Stimulated activated naive CD8-positive, alpha-beta T cell treated with anti-CD3 and anti-CD28 coated beads, Interleukin-15, Interleukin-2, amounts not matched to agents 100 ng/mL and 50 ng/mL, for 24 hours (primary cell): ENCODE data around the gene CMIP.
A peak's percentile ranks its signal among the peaks of the same experiment; 100 is the strongest.

Experiments
- H3K27ac Mint-ChIP-seq: one replicate; pipeline ENCODE4 v1.8.0; 2021; ENCODE audit warnings: mild to moderate bottlenecking, mixed read lengths
- H3K27me3 Mint-ChIP-seq: one replicate; pipeline ENCODE4 v1.8.0; 2021; ENCODE audit warnings: mixed read lengths
- H3K36me3 Mint-ChIP-seq: one replicate; pipeline ENCODE4 v1.8.0; 2021; ENCODE audit warnings: low read depth, mixed read lengths
- H3K4me1 Mint-ChIP-seq: one replicate; pipeline ENCODE4 v1.8.0; 2021; ENCODE audit warnings: low read depth, mixed read lengths
- H3K4me3 Mint-ChIP-seq: one replicate; pipeline ENCODE4 v1.8.0; 2021; ENCODE audit warnings: mild to moderate bottlenecking, mixed read lengths
- H3K9me3 Mint-ChIP-seq: one replicate; pipeline ENCODE4 v1.8.0; 2021; ENCODE audit warnings: mixed read lengths

Gene CMIP

DNA sequence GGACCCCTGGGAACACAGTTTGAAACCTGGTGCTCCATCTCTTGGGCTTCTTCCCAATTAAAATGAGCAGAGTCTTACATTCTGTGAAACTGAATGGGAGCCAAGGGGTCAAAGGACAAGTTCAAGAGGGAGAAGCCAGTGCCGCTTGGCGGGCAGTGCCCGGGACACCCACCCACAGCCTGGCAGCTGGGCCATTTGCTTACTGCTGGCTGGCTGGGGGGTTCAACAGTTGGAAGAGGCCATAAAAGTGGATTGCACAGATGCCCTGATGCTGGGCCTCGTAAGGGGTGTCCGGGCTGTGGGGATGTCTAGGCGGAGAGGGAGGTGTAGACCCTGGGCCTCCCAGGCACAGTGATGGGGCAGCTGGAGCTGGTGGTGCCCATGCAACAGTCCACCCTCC, 52.1 kb downstream of the CMIP start:
- Mint-ChIP-seq H3K4me1 (peaks cover 54% of the 10 kb centered on the region), H3K9me3 (no peaks in the 10 kb centered on the region), H3K4me3 (no peak overlapping the region), H3K27me3 (no peaks in the 10 kb centered on the region), H3K27ac (no peak overlapping the region), H3K36me3 (no peaks in the 10 kb centered on the region)

DNA sequence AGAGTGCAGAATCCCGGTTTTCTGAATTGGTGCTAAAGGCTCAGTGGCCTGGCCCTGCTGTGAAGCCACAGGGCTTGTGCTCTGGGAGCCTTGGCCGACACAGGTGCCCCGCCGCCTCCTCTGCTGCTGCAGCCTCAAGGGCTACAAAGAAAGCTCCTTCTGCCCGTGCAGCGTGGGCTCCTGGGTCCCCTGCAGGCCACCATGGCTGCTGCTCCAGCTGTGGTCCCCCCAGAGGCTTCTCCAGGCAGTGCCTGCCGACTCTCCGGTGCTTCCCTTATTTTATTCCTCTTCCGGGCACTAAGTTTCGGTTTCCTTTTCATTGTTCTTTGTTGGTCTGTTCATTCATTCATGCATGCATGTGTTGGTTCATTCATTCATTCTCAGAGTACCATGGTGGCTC, 53.1 kb downstream of the CMIP start:
- Mint-ChIP-seq H3K4me3 (no peak overlapping the region), H3K27ac (peak overlapping the region; percentile 2), H3K9me3 (no peaks in the 10 kb centered on the region), H3K36me3 (no peaks in the 10 kb centered on the region), H3K27me3 (no peaks in the 10 kb centered on the region), H3K4me1 (peaks cover 48% of the 10 kb centered on the region)

DNA sequence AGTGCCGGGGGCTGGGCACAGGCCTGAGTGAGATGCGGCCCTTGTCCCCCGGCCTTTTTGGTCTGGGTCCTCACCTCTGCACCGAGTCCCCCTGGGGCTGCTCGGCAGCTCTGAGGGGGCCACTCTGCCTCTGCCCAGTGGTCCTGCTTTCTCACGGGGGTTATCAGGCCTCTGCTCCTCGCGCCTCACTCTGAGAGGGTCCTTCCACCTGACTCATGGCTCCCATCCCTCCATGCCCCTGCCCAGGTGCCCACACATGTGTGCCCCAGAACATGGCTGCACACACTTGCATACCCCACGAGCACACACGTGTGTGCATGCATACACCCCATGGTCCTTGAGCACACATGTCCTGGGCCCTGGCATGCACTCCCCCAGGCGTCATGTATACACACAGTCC, 53.7 kb downstream of the CMIP start:
- Mint-ChIP-seq H3K4me3 (no peak overlapping the region), H3K4me1 (peaks cover 44% of the 10 kb centered on the region), H3K27ac (no peak overlapping the region), H3K36me3 (no peaks in the 10 kb centered on the region), H3K9me3 (no peaks in the 10 kb centered on the region), H3K27me3 (no peaks in the 10 kb centered on the region)

DNA sequence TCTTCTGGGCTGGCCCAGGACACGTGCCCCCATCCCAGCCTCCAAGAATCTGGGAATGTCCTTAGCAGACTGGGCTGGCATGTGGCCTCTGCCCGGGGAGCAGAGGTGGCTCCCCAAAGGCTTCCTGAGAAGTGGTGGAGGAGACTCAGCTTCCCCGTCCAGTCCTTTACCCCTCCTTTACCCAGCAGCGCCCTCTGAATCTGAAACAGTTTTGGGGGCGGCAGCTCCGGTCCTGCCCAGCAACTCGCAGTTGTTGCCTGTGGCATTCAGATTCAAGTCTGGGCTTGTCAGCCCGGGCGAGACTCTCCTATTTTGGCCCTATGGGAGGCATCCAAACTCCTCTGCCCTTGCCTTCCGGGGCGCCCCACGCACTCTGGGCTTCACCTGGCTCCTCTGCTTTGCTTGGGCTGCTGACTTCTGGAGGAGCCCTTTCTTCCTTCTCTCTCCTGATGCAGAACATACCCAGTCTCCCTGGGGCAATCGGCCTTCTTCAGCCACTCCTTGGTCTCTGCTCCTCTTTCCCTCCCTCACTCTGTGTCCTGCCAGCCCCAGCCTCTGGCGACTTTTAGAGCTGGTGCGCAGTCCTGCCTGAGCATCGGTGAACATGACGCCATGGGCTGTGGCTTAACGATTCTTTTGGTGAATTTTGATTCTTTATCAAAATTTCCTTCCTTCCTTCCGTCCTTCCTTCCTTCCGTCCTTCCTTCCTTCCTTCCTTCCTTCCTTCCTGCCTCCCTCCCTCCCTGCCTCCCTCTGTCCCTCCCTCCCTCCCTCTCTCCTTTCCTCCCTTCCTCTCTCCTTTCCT, 55.2 kb downstream of the CMIP start:
- Mint-ChIP-seq H3K27me3 (no peaks in the 10 kb centered on the region), H3K4me3 (no peak overlapping the region), H3K27ac (peak overlapping the region; percentile 45), H3K36me3 (no peaks in the 10 kb centered on the region), H3K9me3 (no peaks in the 10 kb centered on the region), H3K4me1 (peaks cover 43% of the 10 kb centered on the region)

DNA sequence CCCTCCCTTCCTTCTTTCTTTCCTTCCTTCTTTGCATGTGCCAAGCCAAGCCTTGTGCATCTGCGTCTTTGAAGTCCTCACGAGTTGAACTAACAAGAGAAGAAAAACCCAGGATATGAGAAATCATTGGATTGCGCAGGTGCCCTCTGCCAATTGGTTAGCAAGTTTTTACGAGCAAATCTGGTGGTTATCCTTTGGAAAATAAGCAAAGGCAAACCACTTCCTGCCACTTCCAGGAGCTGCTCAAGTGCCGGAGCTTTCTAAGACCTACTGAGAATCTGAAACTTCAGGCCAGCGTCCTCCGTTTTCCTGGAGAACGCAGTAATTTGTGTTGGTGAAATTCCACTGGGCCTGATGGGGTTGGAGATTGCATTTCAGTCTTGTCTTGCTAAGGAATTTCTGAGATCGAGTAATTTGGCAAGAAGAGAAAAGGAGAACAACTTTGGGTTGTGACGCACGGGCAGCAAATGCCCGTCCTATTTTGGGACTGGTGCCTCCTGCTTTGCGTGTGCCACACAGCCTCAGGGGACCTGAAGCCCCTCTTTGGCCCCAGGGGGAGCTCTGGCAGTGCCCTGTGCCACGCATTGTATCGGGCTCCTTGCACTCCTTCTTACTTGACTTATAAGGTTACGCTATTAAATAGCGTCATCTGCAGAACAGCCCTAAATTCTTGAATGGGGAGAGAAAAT, 56.4 kb downstream of the CMIP start:
- Mint-ChIP-seq H3K4me3 (peak overlapping the region; percentile 17), H3K4me1 (peaks cover 51% of the 10 kb centered on the region), H3K27me3 (no peaks in the 10 kb centered on the region), H3K27ac (peak overlapping the region; percentile 16), H3K36me3 (no peaks in the 10 kb centered on the region), H3K9me3 (no peaks in the 10 kb centered on the region)

DNA sequence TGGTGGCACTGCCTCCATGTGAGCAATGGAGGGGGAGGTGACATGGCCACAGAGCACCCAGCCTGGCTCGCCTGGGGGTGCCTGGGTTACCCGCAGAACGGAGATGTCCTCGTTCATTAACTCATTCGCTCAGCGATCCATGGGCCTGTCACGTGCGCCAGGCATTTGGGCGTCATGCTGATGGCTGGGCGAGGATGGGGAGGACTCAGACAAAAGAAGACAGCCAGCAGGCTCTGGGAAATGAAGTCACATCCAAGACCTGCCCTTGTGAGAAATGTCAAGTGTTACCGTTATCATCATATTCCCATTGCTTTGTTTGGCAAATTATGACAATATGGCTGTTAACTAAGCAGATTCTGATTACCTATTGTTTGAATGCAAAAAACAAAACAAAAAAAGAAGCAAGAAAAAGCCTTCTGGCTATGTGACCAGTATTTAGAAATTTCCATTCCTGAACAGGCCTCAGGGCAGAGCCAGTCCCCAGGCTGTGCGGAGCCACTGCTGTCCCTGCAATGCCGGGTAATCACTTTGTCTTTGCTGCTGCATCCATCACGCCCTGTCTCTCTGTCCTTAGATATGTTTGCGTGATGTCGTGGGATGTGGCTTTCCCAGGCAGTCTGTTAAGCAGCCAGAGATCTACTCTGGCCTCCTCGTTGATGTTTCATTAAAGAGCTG, 57.9 kb downstream of the CMIP start:
- no peaks in the 10 kb centered on the region for H3K9me3 Mint-ChIP-seq
- peaks cover 48% of the 10 kb centered on the region for H3K4me1 Mint-ChIP-seq
- no peaks in the 10 kb centered on the region for H3K27me3 Mint-ChIP-seq
- H3K4me3 Mint-ChIP-seq: no peak overlapping the region
- H3K27ac Mint-ChIP-seq: no peak overlapping the region
- no peaks in the 10 kb centered on the region for H3K36me3 Mint-ChIP-seq

DNA sequence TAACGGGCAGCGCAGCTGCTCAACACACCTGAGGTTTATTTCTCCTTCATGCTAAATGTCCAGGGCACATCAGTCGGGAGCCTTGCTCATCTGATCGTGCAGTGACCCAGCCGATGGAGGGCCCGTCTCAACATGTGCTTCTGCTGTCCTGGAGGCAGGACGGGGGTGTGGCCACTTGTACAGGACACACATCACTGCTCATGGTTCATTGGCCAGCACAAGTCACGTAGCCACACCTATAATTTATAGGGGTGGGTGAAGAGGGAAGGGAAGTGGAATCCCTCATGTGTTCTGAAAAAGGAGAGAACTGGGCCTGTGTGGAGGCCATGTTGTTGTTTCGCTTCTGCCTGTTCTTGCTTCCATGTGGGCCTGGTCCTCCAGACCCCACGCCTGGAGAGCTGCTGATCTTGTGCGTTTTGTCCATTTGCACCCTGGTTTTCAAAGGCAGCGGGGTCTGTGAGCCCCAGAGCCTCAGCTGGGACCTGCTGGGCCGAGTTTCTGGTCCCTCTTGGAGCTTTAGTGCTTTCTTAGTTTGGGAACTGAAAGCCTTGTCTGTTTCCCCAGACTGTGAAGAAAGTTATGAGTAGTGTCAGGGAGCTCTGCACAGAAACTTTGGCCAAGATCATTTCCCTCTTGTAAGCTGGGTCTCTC, 60.5 kb downstream of the CMIP start:
- Mint-ChIP-seq H3K4me3 (no peak overlapping the region), H3K9me3 (no peaks in the 10 kb centered on the region), H3K27me3 (no peaks in the 10 kb centered on the region), H3K27ac (no peak overlapping the region), H3K4me1 (peaks cover 26% of the 10 kb centered on the region), H3K36me3 (no peaks in the 10 kb centered on the region)

DNA sequence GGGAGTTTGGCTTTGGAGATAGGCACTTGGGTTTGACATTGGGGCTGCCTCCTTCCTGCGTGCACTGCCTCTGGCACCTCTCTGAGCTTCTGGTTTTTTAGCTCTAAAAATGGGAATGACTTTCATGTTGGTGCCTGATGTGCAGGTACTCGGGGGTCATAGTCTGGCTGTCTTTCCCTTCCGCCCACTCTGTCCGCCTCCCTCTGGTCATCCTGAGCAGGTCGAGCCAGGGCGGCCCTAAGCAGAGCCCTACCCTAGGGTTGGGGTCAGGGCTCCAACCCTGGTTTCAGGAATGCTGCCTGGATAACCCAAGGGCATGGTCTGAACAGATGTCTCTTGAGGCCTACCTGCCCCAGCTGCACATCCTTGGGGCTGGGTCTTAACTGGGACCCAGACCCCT, 64.8 kb downstream of the CMIP start:
- Mint-ChIP-seq H3K36me3 (no peaks in the 10 kb centered on the region), H3K4me3 (no peak overlapping the region), H3K4me1 (peaks cover 30% of the 10 kb centered on the region), H3K9me3 (no peaks in the 10 kb centered on the region), H3K27me3 (no peaks in the 10 kb centered on the region), H3K27ac (no peak overlapping the region)

DNA sequence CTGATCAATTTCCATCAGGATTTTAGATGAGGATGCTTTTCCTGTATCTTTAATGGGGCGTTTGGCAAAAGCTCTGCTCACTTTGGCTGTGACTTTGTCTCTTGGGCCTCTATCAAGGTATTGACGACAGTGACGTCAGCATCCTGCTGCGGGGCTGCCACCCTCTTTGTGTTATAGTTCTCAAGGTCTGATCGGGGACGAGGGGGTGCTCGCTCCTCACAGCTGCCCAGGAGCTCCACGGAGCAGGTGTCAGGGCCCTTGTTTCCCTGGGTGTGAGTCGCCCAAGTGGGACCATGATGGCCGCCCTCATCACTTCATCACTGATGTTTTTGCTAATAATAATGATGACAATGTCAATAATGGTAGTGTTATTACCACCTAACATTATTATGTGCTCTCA, 65.4 kb downstream of the CMIP start:
- Mint-ChIP-seq H3K4me3 (no peak overlapping the region), H3K4me1 (peaks cover 29% of the 10 kb centered on the region), H3K27me3 (no peaks in the 10 kb centered on the region), H3K36me3 (no peaks in the 10 kb centered on the region), H3K27ac (no peak overlapping the region), H3K9me3 (no peaks in the 10 kb centered on the region)

DNA sequence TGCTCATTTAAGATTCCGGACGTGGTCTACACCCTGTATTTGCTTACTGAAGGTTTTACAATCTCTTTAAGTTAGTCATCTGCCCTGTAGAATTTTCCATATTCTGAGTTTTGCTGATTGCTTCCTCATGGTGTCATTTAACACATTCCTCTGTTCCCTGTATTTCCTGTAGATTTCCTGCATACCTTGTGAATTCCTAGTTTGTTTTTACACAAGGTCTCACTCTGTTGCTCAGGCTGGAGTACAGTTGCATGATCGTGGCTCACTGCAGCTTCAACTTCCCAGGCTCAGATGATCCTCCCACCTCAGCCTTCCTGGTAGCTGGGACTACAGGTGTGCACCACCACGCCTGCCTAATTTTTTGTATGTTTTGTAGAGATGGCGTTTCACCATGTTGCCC, 66.8 kb downstream of the CMIP start:
- Mint-ChIP-seq H3K27me3 (no peaks in the 10 kb centered on the region), H3K36me3 (no peaks in the 10 kb centered on the region), H3K4me1 (peaks cover 21% of the 10 kb centered on the region), H3K4me3 (no peak overlapping the region), H3K9me3 (no peaks in the 10 kb centered on the region), H3K27ac (no peak overlapping the region)

DNA sequence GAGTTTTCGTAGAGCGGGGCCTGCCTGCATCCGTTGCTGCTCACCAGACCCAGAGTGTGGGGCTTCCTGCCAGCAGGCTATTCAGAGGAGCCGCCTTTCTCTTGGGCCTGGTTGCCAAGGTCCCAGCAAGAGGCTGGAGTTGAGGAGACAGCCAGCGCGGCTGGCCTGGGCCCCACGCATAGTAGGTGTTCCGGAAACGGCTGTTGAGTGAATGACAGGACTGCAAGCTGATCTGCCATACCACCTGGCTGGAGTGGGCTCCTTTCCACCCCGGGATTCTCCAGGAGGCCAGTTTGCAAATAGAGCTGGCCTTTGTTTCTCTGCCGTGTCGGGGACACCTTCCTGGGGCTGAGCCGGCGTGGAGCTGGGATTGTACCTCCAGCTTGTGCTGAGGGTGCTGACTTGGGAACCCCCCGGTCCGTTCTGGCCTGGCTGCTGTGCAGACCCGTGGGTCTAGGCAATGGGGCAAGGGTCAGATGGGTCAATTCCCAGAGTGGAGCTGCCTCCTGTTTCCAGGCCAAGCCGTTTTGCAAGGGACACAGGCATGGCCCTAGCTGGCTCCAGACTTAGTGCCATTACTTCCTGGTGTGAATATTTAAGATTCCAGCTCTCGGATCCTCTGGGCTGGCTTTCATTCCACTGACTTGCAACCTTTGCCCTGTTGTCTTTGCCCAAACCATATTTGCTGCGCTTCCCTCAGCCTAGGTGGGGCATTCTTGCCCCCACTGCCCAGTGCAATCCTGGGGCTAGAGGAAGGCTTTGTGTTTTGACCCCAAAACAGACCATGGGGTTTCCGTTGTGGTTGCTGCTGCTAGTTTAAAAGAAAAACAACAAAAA, 68.8 kb downstream of the CMIP start:
- Mint-ChIP-seq H3K27ac (no peak overlapping the region), H3K27me3 (no peaks in the 10 kb centered on the region), H3K9me3 (no peaks in the 10 kb centered on the region), H3K4me3 (no peak overlapping the region), H3K36me3 (no peaks in the 10 kb centered on the region), H3K4me1 (peaks cover 19% of the 10 kb centered on the region)

DNA sequence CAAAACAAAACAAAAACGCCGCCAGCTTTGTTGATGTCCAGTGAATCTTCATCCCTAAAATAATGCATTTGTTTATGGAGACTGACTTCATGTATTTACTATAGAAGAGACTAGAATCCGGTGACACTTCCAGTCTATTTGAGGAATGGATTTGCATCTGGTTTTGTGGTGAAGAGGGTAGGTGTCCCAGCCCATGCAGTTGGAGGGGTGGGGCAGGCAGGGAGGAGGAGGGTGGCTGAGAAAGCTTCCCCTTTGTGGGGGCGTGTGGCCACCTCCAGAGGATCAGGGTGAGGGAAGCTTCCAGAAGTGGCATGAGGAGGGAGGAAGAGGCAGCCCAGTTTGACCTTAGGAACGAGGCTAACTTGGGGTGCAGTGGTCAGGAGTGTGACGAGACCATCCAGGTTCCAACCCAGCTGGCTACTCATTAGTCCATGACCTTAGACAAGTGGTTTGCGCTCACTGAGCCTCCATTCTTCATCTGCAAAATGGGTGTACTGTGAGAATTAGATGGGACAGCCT, 69.5 kb downstream of the CMIP start:
- Mint-ChIP-seq H3K36me3 (no peaks in the 10 kb centered on the region), H3K4me1 (peaks cover 19% of the 10 kb centered on the region), H3K27ac (no peak overlapping the region)

DNA sequence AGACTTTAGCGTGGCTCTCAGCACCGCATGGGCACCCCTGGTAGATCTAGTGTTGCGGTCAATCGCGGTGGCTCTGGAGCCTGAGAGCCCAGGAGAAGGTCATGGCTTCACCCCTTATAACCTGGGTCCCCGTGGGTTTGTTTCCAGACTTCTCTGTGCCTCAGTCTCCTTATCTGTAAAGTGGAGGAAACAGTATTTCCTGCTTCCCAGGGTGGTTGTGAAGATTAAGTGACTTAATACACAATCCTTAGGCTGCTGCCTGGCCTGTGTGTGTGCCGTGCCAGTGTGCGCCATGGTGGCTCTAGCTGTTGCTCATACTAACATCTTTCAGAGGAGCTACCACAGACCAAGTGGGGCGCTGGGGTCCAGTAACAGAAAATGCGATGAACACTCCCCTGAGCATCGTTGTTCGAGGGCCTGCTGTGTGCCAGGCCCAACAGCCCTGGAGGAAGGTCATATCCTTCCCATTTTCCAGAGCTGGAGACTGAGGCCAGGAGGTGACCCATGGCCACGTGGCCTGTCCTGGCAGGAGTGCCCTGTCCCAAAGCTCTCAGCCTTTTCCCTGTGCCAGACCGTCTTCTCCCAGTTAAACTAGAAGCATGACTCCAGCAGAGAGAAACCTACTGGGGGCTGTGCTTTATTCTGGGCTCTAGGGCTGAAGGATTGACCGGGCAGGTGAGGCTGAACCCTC, 70.1 kb downstream of the CMIP start:
- no peaks in the 10 kb centered on the region for H3K36me3 Mint-ChIP-seq
- no peak overlapping the region for H3K27ac Mint-ChIP-seq
- no peaks in the 10 kb centered on the region for H3K9me3 Mint-ChIP-seq
- H3K4me3 Mint-ChIP-seq: no peak overlapping the region
- peaks cover 25% of the 10 kb centered on the region for H3K4me1 Mint-ChIP-seq
- H3K27me3 Mint-ChIP-seq: no peaks in the 10 kb centered on the region

More for the DNA sequence above, 69.5 kb downstream of the CMIP start:
- Mint-ChIP-seq H3K9me3 (no peaks in the 10 kb centered on the region), H3K27me3 (no peaks in the 10 kb centered on the region), H3K4me3 (no peak overlapping the region)

DNA sequence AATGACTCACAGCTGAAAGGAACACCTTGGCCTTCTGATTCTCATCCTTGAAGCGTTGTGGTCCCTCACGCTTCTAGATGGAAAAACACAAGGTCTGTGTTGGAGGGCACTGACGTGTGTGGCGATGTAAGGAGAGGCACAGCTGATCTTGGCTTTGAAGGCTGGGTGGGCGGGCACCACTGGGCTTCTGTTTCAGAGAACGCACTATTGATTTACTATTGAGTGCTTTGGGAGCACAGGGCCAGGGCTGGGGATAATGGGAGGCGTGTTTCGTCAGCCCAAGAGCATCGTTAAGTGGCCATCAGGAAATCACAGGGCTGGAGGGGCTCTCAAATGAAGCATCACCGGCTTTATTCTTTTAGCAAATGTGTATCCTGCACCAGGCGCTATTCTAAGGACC, 70.7 kb downstream of the CMIP start:
- H3K9me3 Mint-ChIP-seq: no peaks in the 10 kb centered on the region
- H3K27me3 Mint-ChIP-seq: no peaks in the 10 kb centered on the region
- no peak overlapping the region for H3K27ac Mint-ChIP-seq
- peaks cover 31% of the 10 kb centered on the region for H3K4me1 Mint-ChIP-seq
- no peak overlapping the region for H3K4me3 Mint-ChIP-seq
- H3K36me3 Mint-ChIP-seq: no peaks in the 10 kb centered on the region
